Measurements from ENCODE around the gene SKIL. TPM values are rescaled to one million over a fixed set of nuclear protein-coding genes. Genes with fewer than 3 reads are reported as not detected.

The SKIL gene
- total RNA-seq, 1 donor from 2014 or later: 32.4 TPM

DNA sequence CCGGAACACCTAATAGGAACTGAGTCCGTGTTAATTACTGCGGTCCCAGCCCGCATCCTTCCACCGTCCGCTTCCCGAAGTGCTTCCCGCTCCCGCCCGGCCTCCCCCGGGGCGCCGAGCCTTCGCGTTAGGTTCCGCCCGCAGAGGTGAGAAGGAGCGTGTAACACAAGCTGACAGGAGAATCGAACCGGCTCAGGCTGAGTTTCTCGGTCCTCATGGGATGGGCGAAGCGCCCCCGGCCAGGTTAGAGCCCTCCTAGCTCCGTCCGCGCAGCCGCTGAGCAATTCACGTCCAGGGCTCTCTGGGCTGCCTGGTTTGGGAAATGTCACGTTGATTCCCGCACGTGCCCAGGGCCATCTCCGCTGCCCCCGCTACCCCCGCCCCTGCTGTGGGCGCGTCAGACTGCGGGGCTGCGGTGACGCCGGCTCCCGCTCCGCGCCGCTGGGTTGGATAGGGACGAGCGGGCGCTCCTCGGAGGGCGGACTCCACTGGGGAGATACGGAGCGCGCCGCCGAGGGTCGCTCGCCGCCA is 62.1 kb downstream of the SKIL start:
- H3K36me3 ChIP-seq (ENCODE audit: control insufficient read depth in 3 of 3, insufficient read depth in 3 of 3, low read length in 3 of 3): no peaks in the 10 kb centered on the region
- peaks cover 8 to 16% (median 16%) of the 10 kb centered on the region in 3 donors for H3K4me1 ChIP-seq (ENCODE audit: control insufficient read depth in 3 of 3, insufficient read depth in 3 of 3, low read length in 3 of 3)
- H3K9me3 ChIP-seq (ENCODE audit: control insufficient read depth in 3 of 3, low read length in 3 of 3): no peaks in the 10 kb centered on the region
- H3K27ac ChIP-seq (ENCODE audit: low read depth, low read length): no peak overlapping the region
- peak overlapping the region; percentile 60 to 74 (median 69) for H3K4me3 ChIP-seq (ENCODE audit: low read length in 3 of 3)
- H3K9ac ChIP-seq (ENCODE audit: low read depth in 1 of 3, low read length in 3 of 3): peak overlapping the region in 1 of 3 donors; percentile 16
- H3K27me3 ChIP-seq (ENCODE audit: control insufficient read depth in 3 of 3, insufficient read depth in 3 of 3, low read length in 3 of 3): peaks cover 11 to 36% (median 24%) of the 10 kb centered on the region in 3 donors

- H3K4me1 ChIP-seq (ENCODE audit: control insufficient read depth in 3 of 3, insufficient read depth in 3 of 3, low read length in 3 of 3): peaks cover 8 to 16% (median 16%) of the 10 kb centered on the region in 3 donors
- no peaks in the 10 kb centered on the region for H3K9me3 ChIP-seq (ENCODE audit: control insufficient read depth in 3 of 3, low read length in 3 of 3)
- peak overlapping the region; percentile 32 to 74 (median 60) for H3K4me3 ChIP-seq (ENCODE audit: low read length in 3 of 3)
- H3K27ac ChIP-seq (ENCODE audit: low read depth, low read length): no peak overlapping the region
- H3K27me3 ChIP-seq (ENCODE audit: control insufficient read depth in 3 of 3, insufficient read depth in 3 of 3, low read length in 3 of 3): peaks cover 11 to 36% (median 24%) of the 10 kb centered on the region in 3 donors
- no peaks in the 10 kb centered on the region for H3K36me3 ChIP-seq (ENCODE audit: control insufficient read depth in 3 of 3, insufficient read depth in 3 of 3, low read length in 3 of 3)
- H3K9ac ChIP-seq (ENCODE audit: low read depth in 1 of 3, low read length in 3 of 3): no peak overlapping the region
These were observed 62.8 kb downstream of the SKIL start for GRCh38 chr3:170420307-170420821.

DNA sequence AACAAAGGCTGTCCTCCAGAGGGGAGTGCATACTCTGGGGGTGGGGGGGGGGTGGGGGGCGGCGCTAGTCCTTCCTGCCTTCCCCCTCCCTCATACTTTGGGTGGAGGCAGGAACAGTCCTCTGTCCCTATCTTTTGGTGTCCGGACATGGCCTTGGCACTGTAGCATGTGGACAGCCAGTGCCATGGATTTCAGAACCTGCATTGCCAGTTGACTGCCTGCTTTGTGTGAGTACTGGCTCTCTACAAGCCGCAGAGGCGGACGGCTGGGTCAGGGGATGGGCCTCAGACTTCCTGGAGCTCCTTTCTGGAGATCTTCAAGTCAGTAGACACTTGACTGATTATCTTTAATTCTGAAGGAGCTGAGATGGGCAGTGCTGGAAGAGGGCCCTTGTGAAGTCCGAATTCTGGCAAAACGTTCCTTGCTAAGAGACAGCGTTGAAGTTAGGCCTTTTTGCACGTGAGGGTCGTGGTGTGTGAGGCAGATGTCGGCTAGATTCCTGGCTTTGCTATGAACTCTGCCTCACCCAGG is 63.7 kb downstream of the SKIL start:
- Histone ChIP-seq H3K27me3 (ENCODE audit: control insufficient read depth in 3 of 3, insufficient read depth in 3 of 3, low read length in 3 of 3) (peaks cover 11 to 36% (median 24%) of the 10 kb centered on the region in 3 donors), H3K4me3 (ENCODE audit: low read length in 3 of 3) (peak overlapping the region in 2 of 3 donors; percentile 35 to 43), H3K36me3 (ENCODE audit: control insufficient read depth in 3 of 3, insufficient read depth in 3 of 3, low read length in 3 of 3) (no peaks in the 10 kb centered on the region), H3K9me3 (ENCODE audit: control insufficient read depth in 3 of 3, low read length in 3 of 3) (no peaks in the 10 kb centered on the region), H3K4me1 (ENCODE audit: control insufficient read depth in 3 of 3, insufficient read depth in 3 of 3, low read length in 3 of 3) (peaks cover 8 to 16% (median 16%) of the 10 kb centered on the region in 3 donors), H3K27ac (ENCODE audit: low read depth, low read length) (no peak overlapping the region), H3K9ac (ENCODE audit: low read depth in 1 of 3, low read length in 3 of 3) (no peak overlapping the region)

GRCh38 chr3:170421758-170422157 is 64.2 kb downstream of the SKIL start:
- H3K27ac ChIP-seq (ENCODE audit: low read depth, low read length): no peak overlapping the region
- no peaks in the 10 kb centered on the region for H3K36me3 ChIP-seq (ENCODE audit: control insufficient read depth in 3 of 3, insufficient read depth in 3 of 3, low read length in 3 of 3)
- H3K27me3 ChIP-seq (ENCODE audit: control insufficient read depth in 3 of 3, insufficient read depth in 3 of 3, low read length in 3 of 3): peaks cover 11 to 36% (median 24%) of the 10 kb centered on the region in 3 donors
- H3K4me1 ChIP-seq (ENCODE audit: control insufficient read depth in 3 of 3, insufficient read depth in 3 of 3, low read length in 3 of 3): peaks cover 8 to 16% (median 16%) of the 10 kb centered on the region in 3 donors
- no peaks in the 10 kb centered on the region for H3K9me3 ChIP-seq (ENCODE audit: control insufficient read depth in 3 of 3, low read length in 3 of 3)
- no peak overlapping the region for H3K9ac ChIP-seq (ENCODE audit: low read depth in 1 of 3, low read length in 3 of 3)
- no peak overlapping the region for H3K4me3 ChIP-seq (ENCODE audit: low read length in 3 of 3)

DNA sequence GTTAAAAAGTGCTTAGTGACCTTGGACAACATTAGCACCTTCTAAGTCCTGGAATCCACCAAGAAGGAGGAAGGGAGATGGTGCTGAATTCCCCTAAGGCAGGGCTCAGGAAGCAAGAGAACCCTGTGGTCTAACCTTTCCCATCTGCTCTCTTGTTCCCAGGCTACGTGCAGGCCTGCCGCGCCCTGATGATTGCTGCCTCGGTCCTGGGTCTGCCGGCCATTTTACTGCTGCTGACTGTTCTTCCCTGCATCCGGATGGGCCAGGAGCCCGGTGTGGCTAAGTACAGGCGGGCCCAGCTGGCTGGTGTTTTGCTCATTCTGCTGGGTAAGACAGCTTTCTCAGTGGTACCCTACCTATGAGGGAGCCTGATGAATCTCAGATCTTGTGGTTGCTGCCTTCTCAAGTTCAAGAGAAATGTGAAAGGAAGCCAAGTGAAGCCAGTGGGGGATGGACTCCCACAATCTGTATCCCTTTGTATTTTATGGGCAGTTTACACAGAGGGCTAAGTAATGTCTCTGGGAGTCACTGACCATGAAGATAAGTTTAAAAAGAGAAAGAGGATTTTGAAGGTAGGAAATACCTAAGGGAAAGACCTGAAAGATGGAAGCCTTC is 65.6 kb downstream of the SKIL start:
- H3K4me1 ChIP-seq (ENCODE audit: control insufficient read depth in 3 of 3, insufficient read depth in 3 of 3, low read length in 3 of 3): peaks cover 8 to 16% (median 15%) of the 10 kb centered on the region in 3 donors
- no peak overlapping the region for H3K9ac ChIP-seq (ENCODE audit: low read depth in 1 of 3, low read length in 3 of 3)
- H3K4me3 ChIP-seq (ENCODE audit: low read length in 3 of 3): no peak overlapping the region
- no peaks in the 10 kb centered on the region for H3K9me3 ChIP-seq (ENCODE audit: control insufficient read depth in 3 of 3, low read length in 3 of 3)
- H3K27me3 ChIP-seq (ENCODE audit: control insufficient read depth in 3 of 3, insufficient read depth in 3 of 3, low read length in 3 of 3): peaks cover 10 to 24% (median 16%) of the 10 kb centered on the region in 3 donors
- no peaks in the 10 kb centered on the region for H3K36me3 ChIP-seq (ENCODE audit: control insufficient read depth in 3 of 3, insufficient read depth in 3 of 3, low read length in 3 of 3)
- H3K27ac ChIP-seq (ENCODE audit: low read depth, low read length): no peak overlapping the region

DNA sequence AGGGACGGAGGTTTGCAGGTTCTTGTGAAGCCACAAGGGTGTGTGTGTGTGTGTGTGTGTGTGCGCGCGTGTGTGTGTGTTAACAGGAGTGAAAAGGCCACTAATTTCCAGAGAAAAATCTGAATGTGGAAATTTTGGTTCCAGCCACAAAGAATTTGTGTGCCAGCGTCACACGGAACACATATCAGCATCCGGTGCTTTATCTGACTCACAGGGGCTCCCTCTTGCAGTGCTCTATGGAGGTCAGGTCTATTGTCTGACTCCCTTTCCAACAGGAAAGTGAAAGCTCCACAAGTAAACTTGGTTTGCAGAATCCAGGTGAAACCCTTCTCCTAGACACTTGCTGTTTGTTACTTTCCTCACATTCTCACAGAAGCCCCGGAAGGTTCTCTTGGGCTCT is 67.4 kb downstream of the SKIL start:
- Histone ChIP-seq H3K4me3 (ENCODE audit: low read length in 3 of 3) (no peak overlapping the region), H3K27me3 (ENCODE audit: control insufficient read depth in 3 of 3, insufficient read depth in 3 of 3, low read length in 3 of 3) (peaks cover 0 to 7% (median 2%) of the 10 kb centered on the region in 3 donors), H3K9me3 (ENCODE audit: control insufficient read depth in 3 of 3, low read length in 3 of 3) (no peaks in the 10 kb centered on the region), H3K9ac (ENCODE audit: low read depth in 1 of 3, low read length in 3 of 3) (no peak overlapping the region), H3K27ac (ENCODE audit: low read depth, low read length) (no peak overlapping the region), H3K4me1 (ENCODE audit: control insufficient read depth in 3 of 3, insufficient read depth in 3 of 3, low read length in 3 of 3) (peaks cover 0 to 2% (median 0%) of the 10 kb centered on the region in 3 donors), H3K36me3 (ENCODE audit: control insufficient read depth in 3 of 3, insufficient read depth in 3 of 3, low read length in 3 of 3) (no peaks in the 10 kb centered on the region)

DNA sequence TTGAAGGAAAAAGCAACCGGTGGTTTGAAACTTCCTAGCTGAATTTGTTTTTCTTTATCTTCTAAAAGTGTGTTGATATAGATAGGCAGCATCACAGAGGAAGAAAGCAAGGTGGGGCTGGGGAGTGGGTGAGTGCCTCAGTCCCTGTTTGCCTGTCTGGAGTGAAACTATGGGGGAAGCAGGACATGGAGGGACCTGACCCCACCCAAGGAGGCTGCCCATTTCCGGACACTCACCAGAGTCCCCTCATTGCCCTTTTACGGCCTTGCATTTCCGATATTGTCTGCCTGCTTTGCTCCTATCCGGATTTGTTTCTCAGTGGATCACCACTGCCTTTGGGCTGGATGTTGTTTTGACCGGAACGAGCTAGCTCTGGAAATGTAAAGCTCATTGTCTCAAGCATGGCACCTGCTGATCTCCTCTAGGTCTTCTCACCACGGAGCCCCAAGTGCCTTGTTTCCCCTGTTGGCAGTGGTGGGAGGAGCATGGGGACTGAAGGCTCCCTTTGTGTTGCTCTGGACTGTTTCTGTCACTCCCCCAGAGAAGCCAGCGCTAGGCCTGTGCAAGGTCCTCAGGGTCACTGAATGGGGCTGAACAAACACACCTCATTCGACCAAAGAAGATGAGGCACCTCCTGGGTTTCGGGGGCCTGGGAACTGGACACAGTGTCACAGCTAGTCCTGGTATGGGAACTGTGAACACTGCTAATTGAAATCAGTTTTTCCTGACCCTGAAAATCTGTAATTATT is 68.2 kb downstream of the SKIL start:
- H3K9me3 ChIP-seq (ENCODE audit: control insufficient read depth in 3 of 3, low read length in 3 of 3): no peaks in the 10 kb centered on the region
- H3K27ac ChIP-seq (ENCODE audit: low read depth, low read length): no peak overlapping the region
- no peak overlapping the region for H3K4me3 ChIP-seq (ENCODE audit: low read length in 3 of 3)
- H3K4me1 ChIP-seq (ENCODE audit: control insufficient read depth in 3 of 3, insufficient read depth in 3 of 3, low read length in 3 of 3): no peaks in the 10 kb centered on the region
- H3K36me3 ChIP-seq (ENCODE audit: control insufficient read depth in 3 of 3, insufficient read depth in 3 of 3, low read length in 3 of 3): no peaks in the 10 kb centered on the region
- H3K9ac ChIP-seq (ENCODE audit: low read depth in 1 of 3, low read length in 3 of 3): no peak overlapping the region
- H3K27me3 ChIP-seq (ENCODE audit: control insufficient read depth in 3 of 3, insufficient read depth in 3 of 3, low read length in 3 of 3): no peaks in the 10 kb centered on the region

GRCh38 chr3:170426240-170426797 is 68.8 kb downstream of the SKIL start:
- Histone ChIP-seq H3K27me3 (ENCODE audit: control insufficient read depth in 3 of 3, insufficient read depth in 3 of 3, low read length in 3 of 3) (no peaks in the 10 kb centered on the region), H3K27ac (ENCODE audit: low read depth, low read length) (no peak overlapping the region), H3K9ac (ENCODE audit: low read depth in 1 of 3, low read length in 3 of 3) (no peak overlapping the region), H3K4me1 (ENCODE audit: control insufficient read depth in 3 of 3, insufficient read depth in 3 of 3, low read length in 3 of 3) (no peaks in the 10 kb centered on the region), H3K4me3 (ENCODE audit: low read length in 3 of 3) (no peak overlapping the region), H3K36me3 (ENCODE audit: control insufficient read depth in 3 of 3, insufficient read depth in 3 of 3, low read length in 3 of 3) (no peaks in the 10 kb centered on the region), H3K9me3 (ENCODE audit: control insufficient read depth in 3 of 3, low read length in 3 of 3) (no peaks in the 10 kb centered on the region)

DNA sequence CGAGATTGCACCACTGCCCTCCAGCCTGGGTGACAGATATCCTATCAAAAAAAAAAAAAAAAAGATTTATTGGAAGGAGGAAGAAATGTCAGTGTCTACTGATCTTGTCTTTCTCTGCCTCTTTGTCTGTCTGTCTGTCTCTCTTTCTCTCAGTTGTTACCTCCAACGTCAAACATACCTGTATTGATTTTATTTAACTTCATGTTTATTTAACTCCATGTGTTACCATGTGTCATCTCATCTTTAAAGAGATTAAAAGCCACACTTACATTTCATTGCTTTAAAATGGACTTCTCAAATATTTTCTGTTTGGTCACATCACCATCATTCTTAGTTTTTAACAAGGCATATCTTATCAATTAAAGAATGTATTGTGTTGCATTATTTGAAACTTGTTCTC is 70.6 kb downstream of the SKIL start:
- no peaks in the 10 kb centered on the region for H3K9me3 ChIP-seq (ENCODE audit: control insufficient read depth in 3 of 3, low read length in 3 of 3)
- no peak overlapping the region for H3K4me3 ChIP-seq (ENCODE audit: low read length in 3 of 3)
- H3K27me3 ChIP-seq (ENCODE audit: control insufficient read depth in 3 of 3, insufficient read depth in 3 of 3, low read length in 3 of 3): no peaks in the 10 kb centered on the region
- no peaks in the 10 kb centered on the region for H3K4me1 ChIP-seq (ENCODE audit: control insufficient read depth in 3 of 3, insufficient read depth in 3 of 3, low read length in 3 of 3)
- no peak overlapping the region for H3K9ac ChIP-seq (ENCODE audit: low read depth in 1 of 3, low read length in 3 of 3)
- H3K27ac ChIP-seq (ENCODE audit: low read depth, low read length): no peak overlapping the region
- no peaks in the 10 kb centered on the region for H3K36me3 ChIP-seq (ENCODE audit: control insufficient read depth in 3 of 3, insufficient read depth in 3 of 3, low read length in 3 of 3)
